ENCODE measurements around the gene TSPEAR. TPM values are rescaled to one million over a fixed set of nuclear protein-coding genes. Genes with fewer than 3 reads are reported as not detected.

Gene TSPEAR
- total RNA-seq, 6 experiments from 2014 or later = not detected

GRCh38 chr21:44609193-44609592 is 102.2 kb downstream of the TSPEAR start:
- ATAC-seq = no peak
- H3K9me3 ChIP-seq = no peaks in the 10 kb centered on the region
- DNase-seq = no peak
- intact Hi-C loops (cut with DNase I) = no loop called here
- TF ChIP-seq POLR2A (IDR thresholded peaks at IDR 0.05) (no peak), CTCF (IDR thresholded peaks at IDR 0.05) (no peak)
- no peak overlapping the region for H3K4me3 ChIP-seq
- H3K36me3 ChIP-seq = no peaks in the 10 kb centered on the region
- H3K27ac ChIP-seq = no peak overlapping the region
- H3K27me3 ChIP-seq = no peaks in the 10 kb centered on the region
- no peaks in the 10 kb centered on the region for H3K4me1 ChIP-seq

- no peak overlapping the region for H3K4me3 ChIP-seq
- 47% methylated on average over 3 of the region's 4 CpGs for WGBS (ENCODE audit: insufficient coverage, low coverage, low lambda C conversion rate, missing lambda C conversion rate)
- DNase-seq (no peak), ATAC-seq (no peak)
- H3K4me1 ChIP-seq = no peaks in the 10 kb centered on the region
- H3K27ac ChIP-seq = no peak overlapping the region
- H3K9me3 ChIP-seq = no peaks in the 10 kb centered on the region
- intact Hi-C loops (cut with DNase I) = no loop called here
- no peak for TF ChIP-seq CTCF (IDR thresholded peaks at IDR 0.05)
- TF ChIP-seq POLR2A (IDR thresholded peaks at IDR 0.05) = no peak
- no peaks in the 10 kb centered on the region for H3K27me3 ChIP-seq
- H3K36me3 ChIP-seq = no peaks in the 10 kb centered on the region
Measured at GRCh38 chr21:44606495-44606894, 104.9 kb downstream of the TSPEAR start.

- Histone ChIP-seq H3K27me3 (no peaks in the 10 kb centered on the region), H3K9me3 (no peaks in the 10 kb centered on the region), H3K4me3 (no peak overlapping the region), H3K27ac (no peak overlapping the region), H3K4me1 (no peaks in the 10 kb centered on the region), H3K36me3 (no peaks in the 10 kb centered on the region)
- no peak for ATAC-seq
- intact Hi-C loops (cut with DNase I) = no loop called here
- no peak for DNase-seq
- TF ChIP-seq POLR2A (IDR thresholded peaks at IDR 0.05) (no peak), CTCF (IDR thresholded peaks at IDR 0.05) (no peak)
- WGBS (ENCODE audit: insufficient coverage, low coverage, low lambda C conversion rate, missing lambda C conversion rate) = 33% methylated on average over 1 of the region's 8 CpGs
Measured at GRCh38 chr21:44603911-44604310, 107.5 kb downstream of the TSPEAR start.

GRCh38 chr21:44603109-44603875 is 108.1 kb downstream of the TSPEAR start:
- H3K36me3 ChIP-seq = no peaks in the 10 kb centered on the region
- WGBS (ENCODE audit: insufficient coverage, low coverage, low lambda C conversion rate, missing lambda C conversion rate) = 35% methylated on average over 4 of the region's 17 CpGs
- no peak overlapping the region for H3K4me3 ChIP-seq
- H3K27me3 ChIP-seq = no peaks in the 10 kb centered on the region
- ATAC-seq (peak in 1 of 4 donors; percentile 31), DNase-seq (no peak)
- TF ChIP-seq POLR2A (IDR thresholded peaks at IDR 0.05) = no peak
- no peak for TF ChIP-seq CTCF (IDR thresholded peaks at IDR 0.05)
- no peak overlapping the region for H3K27ac ChIP-seq
- intact Hi-C loops (cut with DNase I) = no loop called here
- no peaks in the 10 kb centered on the region for H3K9me3 ChIP-seq
- no peaks in the 10 kb centered on the region for H3K4me1 ChIP-seq

Measured in right lobe of liver (tissue), 6 donors.